Endometrial microvascular endothelial cells (primary cell): ENCODE measurements around the gene MORC2. TPM values are rescaled to one million over a fixed set of nuclear protein-coding genes. Genes with fewer than 3 reads are reported as not detected.

ENCODE experiments used
- in situ Hi-C: cut with HindIII; loops from 2 replicates; pipeline ENCODE4 v1.10.0; 2017; ENCODE audit warnings: low sequenced_read_pairs, low pct_unique_long_range_greater_than_20kb; ENCODE audit errors: inconsistent ontology term
- total RNA-seq: library from RNA; depleted of rRNA; stranded (reverse); fragments of >200 nt; gene quantifications from one replicate; pipeline ENCODE4 v1.2.3, GENCODE V29; 2015; ENCODE audit errors: inconsistent ontology term

Gene MORC2
- total RNA-seq, 1 donor from 2014 or later = 9.5 TPM

DNA sequence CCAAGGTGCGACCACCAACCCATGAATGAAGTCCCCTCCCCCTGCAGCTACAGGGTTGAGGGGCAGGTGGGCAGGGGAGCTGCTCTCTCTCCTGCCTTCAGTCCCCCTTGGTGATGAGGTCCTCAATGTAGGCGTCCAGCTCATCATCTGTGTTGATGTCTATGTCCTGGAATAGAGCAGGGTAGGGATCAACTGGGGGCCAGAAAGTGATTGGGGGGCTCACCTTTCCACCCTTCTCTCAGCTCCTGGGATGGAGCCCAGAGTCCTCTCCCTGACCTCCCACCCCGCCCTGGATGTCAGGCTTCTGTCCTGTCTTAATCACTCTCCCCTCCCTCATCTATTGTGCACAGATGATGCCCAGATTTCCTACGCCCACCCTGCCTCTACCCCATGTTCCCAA is 41.9 kb downstream of the MORC2 start:
- in situ Hi-C loops = no loop called here

DNA sequence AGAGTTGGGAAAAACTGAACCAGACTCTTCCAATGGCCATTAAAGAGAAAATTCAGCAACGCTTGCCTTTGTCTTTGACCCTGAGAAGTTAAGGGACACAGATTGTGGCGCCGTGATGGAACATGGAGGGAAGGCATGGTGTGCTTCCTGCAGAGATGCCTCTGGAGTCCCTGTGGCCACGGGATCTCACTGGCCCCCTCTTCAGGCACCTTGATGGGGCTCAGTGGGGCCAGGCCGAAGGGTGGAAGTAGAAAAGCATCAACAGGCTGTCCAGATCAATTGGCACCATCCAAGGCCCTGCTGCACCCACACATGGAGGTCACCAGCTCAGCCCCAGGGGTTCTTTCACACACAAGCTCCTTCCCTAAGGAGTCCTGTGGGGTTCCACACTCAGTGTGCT is 42.9 kb downstream of the MORC2 start:
- in situ Hi-C loops = no loop called here

DNA sequence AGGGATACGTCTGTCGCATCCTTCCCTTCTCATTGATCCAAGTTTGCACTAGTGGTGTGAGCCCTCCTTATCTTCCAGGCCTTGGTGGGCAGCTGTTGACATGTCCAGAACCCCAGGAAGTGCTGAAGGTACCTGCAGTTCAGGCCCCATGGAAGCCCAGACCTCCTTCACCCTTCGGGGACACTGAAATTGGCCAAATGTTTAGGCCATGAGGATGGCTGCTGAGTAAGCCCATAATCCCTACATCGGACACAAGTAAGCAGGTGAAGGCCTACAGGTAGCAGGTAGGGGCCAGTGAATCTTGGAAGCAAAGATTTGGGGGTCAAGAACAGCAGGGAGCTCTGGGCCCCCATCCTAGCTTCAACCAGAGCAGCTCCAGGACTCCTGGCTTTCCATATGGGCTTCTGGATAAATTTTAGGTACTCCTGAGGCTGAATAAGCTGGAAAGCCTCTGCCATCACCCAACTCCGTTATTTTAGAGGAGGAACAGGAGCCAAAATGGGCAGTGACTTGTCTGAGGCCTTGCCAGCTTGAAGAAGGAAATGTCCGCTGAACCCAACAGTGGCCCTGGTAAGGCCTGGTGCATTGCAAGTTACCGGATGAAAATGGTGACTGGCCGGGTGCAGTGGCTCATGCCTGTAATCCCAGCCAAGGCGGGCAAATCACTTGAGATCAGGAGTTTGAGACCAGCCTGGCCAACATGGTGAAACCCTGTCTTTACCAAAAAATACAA is 45.2 kb downstream of the MORC2 start:
- in situ Hi-C loops = no loop called here

DNA sequence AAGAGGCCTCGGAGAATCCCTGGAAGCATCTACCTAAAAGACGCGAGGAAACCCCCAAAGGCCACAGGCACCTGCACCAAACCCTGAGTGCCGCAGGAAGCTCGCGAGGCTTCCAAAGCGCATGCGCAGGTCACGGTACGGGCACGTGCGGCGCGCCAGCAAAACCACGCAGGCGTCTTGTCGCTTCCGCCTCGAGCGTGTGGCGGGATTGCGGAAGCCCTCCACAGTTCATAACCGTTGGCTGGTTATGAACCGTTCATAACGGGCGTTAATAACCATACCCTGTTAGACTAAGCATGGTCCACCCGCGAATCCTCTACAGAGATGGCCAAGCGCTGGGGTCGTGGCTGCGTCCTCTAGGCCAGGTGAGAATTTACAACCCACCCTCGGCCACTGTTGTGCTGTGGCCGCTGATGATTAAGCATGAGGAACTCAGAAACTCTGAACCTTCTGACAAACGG is 46.4 kb downstream of the MORC2 start:
- in situ Hi-C loops = no loop called here

DNA sequence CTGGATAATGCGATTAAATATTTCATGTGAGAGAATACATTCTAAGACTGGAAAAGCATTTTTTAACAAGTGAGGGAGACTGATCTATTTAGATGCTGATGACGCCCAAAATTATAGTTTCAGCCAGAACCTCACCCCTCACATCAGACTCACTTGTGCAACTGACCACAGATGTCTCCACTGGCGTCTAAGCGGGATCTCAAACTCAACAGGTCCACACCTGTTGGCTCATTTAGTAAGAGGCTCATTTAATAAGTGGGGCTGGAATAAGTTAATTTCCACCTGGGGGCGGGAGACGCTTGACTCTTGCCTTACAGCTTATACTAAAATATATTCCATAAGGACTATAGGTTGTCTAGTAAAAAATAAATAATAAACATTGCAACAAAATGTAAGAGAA is 47.5 kb downstream of the MORC2 start:
- in situ Hi-C loops = no loop called here

DNA sequence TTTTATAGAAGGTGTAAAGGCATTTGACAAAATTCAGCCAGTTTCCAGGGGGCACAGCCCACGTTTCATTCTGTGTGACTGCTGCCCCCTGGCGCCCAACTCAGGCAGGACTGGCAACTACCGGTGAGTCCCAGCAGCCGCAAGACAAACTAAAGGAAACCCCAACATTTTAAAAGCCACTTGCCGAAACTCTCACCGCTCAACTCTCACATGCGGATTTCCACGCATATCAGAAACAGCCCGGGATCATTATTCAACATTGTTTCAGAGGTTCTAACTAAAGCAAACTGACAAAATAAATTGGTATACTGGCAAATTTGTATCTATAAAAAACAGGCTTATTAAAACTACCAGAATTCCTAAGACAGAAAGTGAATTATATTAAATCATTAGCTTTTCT is 48.2 kb downstream of the MORC2 start:
- in situ Hi-C loops = no loop called here

DNA sequence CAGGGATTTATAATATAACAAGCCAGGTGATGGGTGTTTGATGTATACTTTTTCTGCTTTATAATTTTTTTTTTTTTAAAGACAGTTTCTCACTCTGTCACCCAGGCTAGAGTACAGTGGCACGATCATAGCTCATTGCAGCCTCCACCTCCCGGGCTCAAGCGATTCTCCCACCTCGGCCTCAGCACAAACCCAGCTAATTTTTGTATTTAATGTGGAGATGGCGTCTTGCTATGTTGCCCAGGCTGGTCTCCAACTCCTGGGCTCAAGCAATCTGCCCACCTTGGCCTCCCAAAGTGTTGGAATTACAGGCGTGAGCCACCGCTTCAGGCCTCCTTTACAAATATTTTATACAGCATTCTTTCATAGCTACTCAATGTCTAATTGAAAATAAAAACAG is 48.6 kb downstream of the MORC2 start:
- in situ Hi-C loops = no loop called here

DNA sequence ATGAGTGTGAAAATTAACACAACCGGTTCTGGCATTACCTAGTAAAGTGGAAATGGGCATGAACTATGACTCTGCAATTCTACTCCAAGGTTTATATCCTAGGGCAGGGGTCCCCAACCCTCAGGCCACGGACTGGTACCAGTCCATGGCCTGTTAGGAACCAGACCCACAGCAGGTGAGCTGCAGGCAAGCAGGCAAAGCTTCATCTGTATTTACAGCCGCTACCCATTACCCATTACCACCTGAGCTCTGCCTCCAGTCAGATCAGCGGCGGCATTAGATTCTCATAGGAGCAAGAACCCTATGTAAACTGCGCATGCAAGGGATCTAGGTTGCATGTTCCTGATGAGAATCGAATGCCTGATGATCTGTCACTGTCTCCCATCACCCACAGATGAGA is 49.8 kb downstream of the MORC2 start:
- in situ Hi-C loops = no loop called here

DNA sequence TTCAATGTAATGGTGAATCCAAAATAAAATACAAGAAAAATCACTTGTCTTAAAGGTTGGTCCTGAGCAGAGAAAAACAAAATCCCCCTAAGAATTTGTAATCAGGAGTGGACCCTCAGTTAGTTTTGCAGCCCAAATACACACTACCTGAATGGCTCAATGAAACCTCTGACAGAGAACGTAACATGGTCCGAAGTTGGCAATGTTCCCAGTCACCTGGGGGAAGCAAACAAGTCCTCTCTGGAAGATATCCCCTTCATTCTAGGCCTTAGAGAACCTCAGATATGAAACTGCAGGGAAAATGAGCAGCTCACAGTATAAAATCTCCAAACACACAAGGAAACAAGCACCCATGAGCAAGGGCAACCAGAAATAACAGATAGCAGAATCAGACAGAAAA is 58.2 kb downstream of the MORC2 start:
- in situ Hi-C loops = no loop called here

DNA sequence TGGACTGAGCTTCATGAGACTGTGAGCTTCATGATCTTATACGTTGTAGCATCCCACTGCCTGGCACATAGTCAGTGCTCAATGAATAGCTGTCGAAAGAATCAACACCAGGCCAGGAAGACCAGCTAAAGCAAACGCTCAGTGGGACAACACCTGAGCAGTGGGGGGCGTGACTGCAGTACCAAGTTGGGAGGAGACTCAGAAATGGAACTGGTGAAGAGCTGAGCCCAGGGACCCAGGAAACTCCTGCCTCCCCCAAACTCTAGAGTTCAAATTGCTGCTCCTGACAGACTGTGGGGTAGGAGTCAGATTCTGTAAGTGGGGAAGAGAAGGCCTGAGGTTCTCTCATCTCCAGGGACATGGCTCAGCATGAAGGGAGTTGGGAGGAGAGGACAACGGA is 59.3 kb downstream of the MORC2 start:
- in situ Hi-C loops = no loop called here

DNA sequence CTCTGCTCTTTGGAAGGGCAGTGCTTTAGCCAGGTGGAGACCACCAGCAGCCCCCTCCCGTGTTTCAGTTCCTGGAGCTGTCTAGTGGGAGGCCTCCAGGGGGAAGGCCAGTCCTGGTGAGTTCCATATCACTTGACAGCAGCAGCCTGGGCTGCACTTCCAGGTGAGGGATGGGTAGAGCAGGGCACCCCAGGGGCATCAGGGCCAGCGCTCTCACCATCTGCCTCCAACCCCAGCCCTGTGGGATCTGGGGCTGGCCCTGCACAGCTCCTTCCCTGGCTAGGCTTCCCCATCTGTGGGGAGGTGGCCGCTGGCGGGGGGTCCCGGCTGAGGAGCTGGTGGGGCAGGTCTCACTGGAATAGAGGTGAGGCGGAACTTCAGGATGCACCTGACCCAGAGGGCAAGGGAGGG is 60.5 kb downstream of the MORC2 start:
- in situ Hi-C loops = no loop called here

DNA sequence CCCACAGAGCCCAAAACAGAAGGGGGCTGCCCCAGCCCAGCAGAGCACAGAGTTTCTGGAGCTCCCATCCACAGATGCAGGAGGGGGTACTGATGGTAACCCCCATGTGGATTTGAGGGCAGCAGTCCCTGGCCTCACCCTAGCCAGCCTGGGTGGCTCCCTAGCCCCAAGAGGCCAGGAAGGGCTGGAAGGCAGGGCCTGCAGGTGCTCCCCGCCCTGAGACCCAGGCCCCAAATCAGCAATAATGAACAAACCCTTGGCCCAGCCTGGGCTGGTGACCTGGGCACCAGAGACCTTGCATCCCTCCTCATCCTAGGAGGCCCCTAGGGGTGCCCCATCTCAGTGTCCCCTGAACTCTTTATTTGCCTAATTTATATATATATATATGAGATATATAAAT is 61.6 kb downstream of the MORC2 start:
- in situ Hi-C loops = no loop called here

DNA sequence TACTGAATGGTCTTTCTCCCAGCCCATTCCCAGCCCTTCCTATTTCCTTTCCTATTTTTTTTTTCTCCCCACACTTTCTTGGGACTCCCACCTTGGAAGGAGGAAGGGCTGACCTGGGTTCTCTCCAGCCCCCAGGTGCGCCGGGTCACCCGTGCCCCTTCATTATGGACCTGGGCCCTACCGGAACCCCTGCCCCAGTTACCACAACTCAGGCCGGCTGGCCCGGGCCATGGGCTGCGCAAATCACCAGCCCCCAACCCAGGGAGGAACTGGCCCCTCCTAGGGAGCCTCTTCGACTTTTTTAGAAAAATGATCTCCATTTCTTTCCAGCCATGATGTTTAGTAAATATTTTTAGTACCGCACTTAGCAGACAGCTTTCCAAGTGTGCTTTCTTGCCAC is 62.2 kb downstream of the MORC2 start:
- in situ Hi-C loops = no loop called here

DNA sequence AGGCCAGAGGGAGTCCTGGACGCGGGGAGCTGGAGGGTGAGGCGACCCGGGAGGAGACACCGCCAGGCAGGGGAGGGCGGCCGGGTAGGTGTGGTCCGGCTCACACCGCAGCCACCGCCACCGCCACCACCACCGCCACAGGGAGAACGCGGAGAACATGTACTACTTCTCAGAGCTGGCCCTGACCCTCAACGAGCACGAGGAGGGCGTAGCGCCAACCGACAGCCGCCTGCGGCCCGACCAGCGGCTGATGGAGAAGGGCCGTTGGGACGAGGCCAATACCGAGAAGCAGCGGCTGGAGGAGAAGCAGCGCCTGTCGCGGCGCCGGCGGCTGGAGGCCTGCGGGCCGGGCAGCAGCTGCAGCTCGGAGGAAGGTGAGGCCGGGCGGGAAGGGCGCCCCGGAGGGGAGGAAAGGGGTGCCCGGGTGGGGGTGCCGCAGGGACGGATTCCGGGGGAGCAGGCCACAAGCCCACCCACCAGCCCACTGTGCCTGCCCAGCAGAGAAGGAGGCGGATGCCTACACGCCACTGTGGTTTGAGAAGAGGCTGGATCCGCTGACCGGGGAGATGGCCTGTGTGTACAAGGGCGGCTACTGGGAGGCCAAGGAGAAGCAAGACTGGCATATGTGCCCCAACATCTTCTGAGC is 62.8 kb downstream of the MORC2 start:
- in situ Hi-C loops = no loop called here

DNA sequence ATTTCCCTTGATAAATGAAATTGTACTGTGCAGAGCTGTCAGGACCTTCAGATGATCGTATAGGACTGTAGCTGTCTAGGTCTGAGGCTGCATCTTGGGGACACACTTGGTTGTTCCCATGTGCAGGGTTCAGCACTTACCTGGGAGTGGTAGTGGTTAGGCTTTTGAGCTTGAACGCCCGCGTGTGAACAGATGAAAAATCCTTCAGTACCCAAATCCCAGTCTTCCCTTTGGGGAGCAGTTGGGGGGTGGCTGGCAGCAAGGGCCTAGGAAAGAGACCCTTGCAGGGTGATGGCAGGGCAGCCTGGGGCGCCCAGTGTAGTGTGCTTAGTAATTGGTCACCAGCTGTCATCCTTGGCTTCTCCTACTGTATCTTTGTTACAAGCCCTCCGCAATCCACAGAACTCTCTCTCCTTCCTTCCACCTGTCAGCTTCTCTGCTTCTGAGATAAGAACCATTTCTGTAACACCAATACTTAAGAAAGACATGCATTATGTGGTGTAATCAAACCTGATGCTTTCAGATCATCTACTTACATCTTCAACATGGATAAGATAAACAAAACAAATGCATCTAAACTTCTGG is 64.6 kb downstream of the MORC2 start:
- in situ Hi-C loops = no loop called here

DNA sequence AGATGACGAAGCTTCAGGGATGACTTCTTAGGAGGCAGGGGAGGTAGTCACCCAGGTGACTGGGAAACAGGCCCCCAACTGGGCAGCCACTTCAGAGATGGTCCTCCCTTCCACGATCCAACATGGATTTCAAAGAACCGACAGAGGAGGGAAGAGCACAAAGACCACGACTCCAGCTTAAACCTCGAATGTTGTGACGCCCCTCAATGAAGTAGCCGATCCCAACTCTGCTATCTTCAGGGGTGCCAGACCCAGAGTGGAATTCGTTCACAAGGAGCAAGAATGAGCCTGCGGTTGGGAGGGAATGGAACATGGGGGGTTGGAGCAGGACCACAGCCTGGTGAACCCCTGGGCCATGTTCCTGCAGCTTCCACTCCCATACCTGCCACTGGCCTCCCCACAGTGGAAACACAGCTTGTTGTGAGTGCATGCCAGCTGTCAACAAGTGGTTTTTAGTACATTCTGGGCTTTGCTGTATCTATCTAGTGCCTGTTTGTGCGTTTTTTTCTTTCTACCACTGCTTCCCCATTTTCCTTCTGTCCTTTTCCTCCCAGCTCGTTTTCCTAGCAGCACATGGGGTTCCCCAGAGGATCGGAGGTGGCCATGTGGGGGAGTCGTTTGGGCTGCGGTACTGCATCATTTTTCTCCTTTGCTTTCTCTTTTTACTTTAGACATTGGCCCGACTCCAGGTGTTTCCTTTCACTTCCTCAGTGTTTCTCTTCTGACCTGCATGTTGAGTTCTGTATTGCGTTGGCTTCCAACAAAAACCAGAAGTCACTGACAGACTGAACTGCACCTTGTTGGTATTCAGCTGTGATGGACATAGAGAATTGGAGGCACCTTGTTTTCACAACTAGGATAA is 65.8 kb downstream of the MORC2 start:
- in situ Hi-C loops = no loop called here

DNA sequence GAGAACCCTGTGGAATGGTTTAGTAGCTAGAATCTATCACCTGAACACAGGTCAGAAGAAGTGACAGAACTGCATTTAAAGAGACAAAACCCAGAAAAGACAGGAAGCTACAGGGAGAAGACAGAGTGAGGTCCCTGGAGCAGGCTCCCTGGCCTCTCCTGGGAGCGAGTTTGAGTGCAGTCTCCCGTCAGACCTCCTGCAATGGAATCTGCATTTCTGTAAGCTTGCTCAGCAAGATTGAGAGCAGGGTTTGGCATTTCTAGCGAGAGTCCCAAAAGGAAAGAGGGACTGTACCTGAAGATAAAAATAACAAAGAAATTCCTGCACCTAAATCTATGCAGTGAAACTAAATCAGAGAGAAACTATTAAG is 74.2 kb downstream of the MORC2 start:
- in situ Hi-C loops = no loop called here

DNA sequence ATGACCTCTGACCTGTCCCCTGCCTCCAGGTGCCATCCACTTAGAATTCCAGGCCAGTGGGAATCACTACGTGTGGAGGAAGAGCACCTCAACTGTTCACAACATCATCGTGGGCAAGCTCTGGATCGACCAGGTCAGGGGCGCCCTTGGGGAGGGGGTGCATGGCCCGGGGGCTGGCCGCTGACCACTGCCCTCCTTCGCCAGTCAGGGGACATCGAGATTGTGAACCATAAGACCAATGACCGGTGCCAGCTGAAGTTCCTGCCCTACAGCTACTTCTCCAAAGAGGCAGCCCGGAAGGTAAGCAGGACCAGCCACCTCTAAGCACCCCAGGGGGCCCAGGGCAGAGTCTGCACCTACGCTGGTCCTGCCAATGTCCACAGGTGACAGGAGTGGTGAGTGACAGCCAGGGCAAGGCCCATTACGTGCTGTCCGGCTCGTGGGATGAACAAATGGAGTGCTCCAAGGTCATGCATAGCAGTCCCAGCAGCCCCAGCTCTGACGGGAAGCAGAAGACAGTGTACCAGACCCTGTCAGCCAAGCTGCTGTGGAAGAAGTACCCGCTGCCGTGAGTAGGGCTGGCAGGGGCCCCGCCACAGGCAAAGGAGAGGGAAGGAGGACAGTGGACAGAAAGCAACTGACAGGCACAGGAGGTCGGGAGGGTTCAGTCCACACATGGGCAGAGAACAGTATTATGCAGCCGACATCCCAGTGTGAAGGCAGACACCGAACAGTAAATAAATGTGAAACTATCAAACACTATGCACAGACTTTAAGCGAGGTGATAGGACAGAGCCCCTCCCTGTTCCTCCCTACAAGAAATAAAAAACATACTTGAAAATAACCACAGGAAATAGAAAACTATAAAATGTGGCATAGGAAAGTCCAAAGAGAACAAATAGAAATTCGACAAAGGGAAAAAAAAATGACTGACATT is 74.9 kb downstream of the MORC2 start:
- in situ Hi-C loops = no loop called here
